K562 (cell line): ENCODE data around the gene ESRRB. TPM values are rescaled to one million over a fixed set of nuclear protein-coding genes. Genes with fewer than 3 reads are reported as not detected.

Experiments
- ATAC-seq: fragments of 200-7000 bp; cut with Tn5 transposase; 3 replicates; pipeline ENCODE4 v1.9.1; 2020; ENCODE audit warnings: moderate library complexity
- BruUV-seq: library from RNA; stranded (reverse); fragments of 400-500 nt; replicated peaks from 2 replicates; lab custom pipeline; 2021; lab: Mats Ljungman, UMichigan
- CTCF ChIA-PET: fragments of 300-600 bp; formaldehyde crosslinking; extraction: SDS; loops from one replicate; lab custom pipeline; 2021; ENCODE audit warnings: low intra/inter-chr PET ratio; lab: Yijun Ruan, JAX
- POLR2A ChIA-PET: fragments of 300-600, 350-650 bp; sonication (Branson Sonifier 250); formaldehyde crosslinking; extraction: SDS; loops from one replicate; lab custom pipeline; 2021; ENCODE audit warnings: antibody characterized with exemption, inconsistent platforms; lab: Yijun Ruan, JAX
- DNase-seq, 4 experiments: peaks; one replicate each; pipeline versions ENCODE4 v3.0.0 to v3.0.0-alpha.2; 2011 to 2018; ENCODE audit warnings: low spot score in 3 of 4, mixed read lengths in 3 of 4; ENCODE audit errors: extremely low read depth in 1 of 4
- FAIRE-seq: peaks from 2 replicates; lab custom pipeline; 2011; peaks lifted over from hg19 to GRCh38; lab: Jason Lieb, UNC
- H2AFZ ChIP-seq: 2 replicates; pipeline ENCODE4 v1.6.0; 2011; ENCODE audit warnings: low read depth, low read length, control low read depth, inconsistent platforms
- H3K27ac ChIP-seq: fragments of 200-600 bp; 3 replicates; pipeline ENCODE4 v1.8.0; 2011; ENCODE audit warnings: low read depth, mild to moderate bottlenecking, control low read depth, inconsistent platforms, low read length, moderate library complexity, mixed read lengths; ENCODE audit errors: extremely low read depth
- H3K27me3 ChIP-seq, 2 experiments: fragments of 300-600 bp in 1 of 2; 2 replicates in 1 of 2; 3 replicates in 1 of 2; pipeline versions ENCODE4 v1.6.0 to v1.8.0; 2011; ENCODE audit warnings: inconsistent platforms in 2 of 2, low read length in 2 of 2, mild to moderate bottlenecking in 1 of 2, mixed read lengths in 1 of 2, moderate library complexity in 1 of 2; ENCODE audit not compliant: control insufficient read depth in 2 of 2, insufficient read depth in 2 of 2
- H3K36me3 ChIP-seq: fragments of 300-600 bp; 3 replicates; pipeline ENCODE4 v1.8.0; 2011; ENCODE audit warnings: mild to moderate bottlenecking, low read length, inconsistent platforms; ENCODE audit not compliant: control insufficient read depth, insufficient read depth
- H3K4me1 ChIP-seq, 2 experiments: fragments of 200-600 bp in 1 of 2; replicated peaks in 1 of 2; 2 replicates in 1 of 2; 3 replicates in 1 of 2; pipeline versions ENCODE4 v1.5.1 to v1.8.0; 2011; ENCODE audit warnings: inconsistent platforms in 2 of 2, low read length in 2 of 2, mild to moderate bottlenecking in 1 of 2, mixed read lengths in 1 of 2, moderate library complexity in 1 of 2; ENCODE audit not compliant: control insufficient read depth in 2 of 2, insufficient read depth in 2 of 2
- H3K4me2 ChIP-seq: 2 replicates; pipeline ENCODE4 v1.6.1; 2011; ENCODE audit warnings: low read length, control low read depth, inconsistent platforms, mixed read lengths; ENCODE audit not compliant: insufficient read depth
- H3K4me3 ChIP-seq: fragments of 200-600 bp; sonication (generic), shearing (Covaris generic); 2 replicates; pipeline ENCODE4 v1.5.1; 2016; ENCODE audit warnings: control low read depth, inconsistent platforms
- H3K79me2 ChIP-seq: fragments of 200-600 bp; 3 replicates; pipeline ENCODE4 v1.8.0; 2011; ENCODE audit warnings: low read length, inconsistent platforms; ENCODE audit not compliant: control insufficient read depth, insufficient read depth
- H3K9ac ChIP-seq, 2 experiments: 2 replicates each; pipeline versions ENCODE4 v1.6.0 to v1.6.1; 2011; ENCODE audit warnings: low read depth in 2 of 2, low read length in 2 of 2, control low read depth in 1 of 2, inconsistent platforms in 1 of 2, mild to moderate bottlenecking in 1 of 2, mixed read lengths in 1 of 2; ENCODE audit not compliant: insufficient read depth in 1 of 2
- H3K9me1 ChIP-seq: one replicate; pipeline ENCODE4 v1.6.0; 2011; ENCODE audit warnings: inconsistent platforms, mild to moderate bottlenecking, low read length, moderate library complexity; ENCODE audit not compliant: control insufficient read depth, insufficient read depth
- H3K9me3 ChIP-seq: replicated peaks from 2 replicates; pipeline ENCODE4 v1.5.1; 2011; ENCODE audit warnings: low read depth, low read length, inconsistent platforms; ENCODE audit not compliant: control insufficient read depth, insufficient read depth
- H4K20me1 ChIP-seq: replicated peaks from 2 replicates; pipeline ENCODE4 v1.6.1; 2011; ENCODE audit warnings: low read length, inconsistent platforms, mixed read lengths; ENCODE audit not compliant: control insufficient read depth, insufficient read depth
- CBX1 ChIP-seq: sonication (generic); IDR thresholded peaks from 2 replicates; pipeline ENCODE4 v1.6.1; 2016; ENCODE audit warnings: antibody characterized with exemption, low read depth, mild to moderate bottlenecking
- MEF2D ChIP-seq: conservative IDR thresholded peaks from 2 replicates; pipeline ENCODE4 v1.6.1; 2016; ENCODE audit warnings: low read depth, missing genetic modification characterization, missing compliant biosample characterization
- POLR3G ChIP-seq: IDR thresholded peaks from 2 replicates; pipeline ENCODE4 v1.6.1; 2011; ENCODE audit not compliant: insufficient read length, insufficient replicate concordance; ENCODE audit errors: extremely low read depth
- RFX7 ChIP-seq: fragments of 250-450 bp; sonication (Bioruptor Pico); IDR thresholded peaks from 2 replicates; pipeline ENCODE4 v1.5.1; 2021; ENCODE audit warnings: mild to moderate bottlenecking
- TAL1 ChIP-seq: fragments of 450-650 bp; IDR thresholded peaks from 2 replicates; pipeline ENCODE4 v1.6.1; 2016; ENCODE audit warnings: mild to moderate bottlenecking
- U2AF1 ChIP-seq: fragments of 200-400 bp; formaldehyde crosslinking; optimal IDR thresholded peaks from 2 replicates; pipeline ENCODE3; 2017; ENCODE audit warnings: mild to moderate bottlenecking, low read depth, low read length, moderate library complexity
- ZNF507 ChIP-seq: conservative IDR thresholded peaks from 2 replicates; pipeline ENCODE4 v1.6.1; 2017; ENCODE audit warnings: missing genetic modification characterization, missing compliant biosample characterization
- ZNF584 ChIP-seq: fragments of 200-800 bp; sonication (Bioruptor generic); IDR thresholded peaks from 2 replicates; pipeline ENCODE4 v1.6.1; 2016; ENCODE audit warnings: low read depth, mild to moderate bottlenecking, missing genetic modification characterization, missing compliant biosample characterization
- ZSCAN32 ChIP-seq: fragments of 450-650 bp; formaldehyde crosslinking; IDR thresholded peaks from 2 replicates; pipeline ENCODE4 v1.4.0; 2020; ENCODE audit warnings: mild to moderate bottlenecking, moderate library complexity
- WGBS: fragments of 100-300 bp; shearing (Covaris generic); methylation state at CpG from one replicate; pipeline ENCODE4 v1.1.6; 2016; ENCODE audit warnings: low coverage, mixed read lengths; ENCODE audit not compliant: insufficient coverage; ENCODE audit errors: missing lambda C conversion rate; 5-methylcytosine and 5-hydroxymethylcytosine counted together
- in situ Hi-C: fragments of 300-500 bp; cut with MboI; formaldehyde crosslinking; loops from 4 replicates; pipeline ENCODE4 v1.15.0; 2018; ENCODE audit warnings: inconsistent platforms, mixed read lengths
- intact Hi-C: fragments of 100-400 bp; cut with micrococcal nuclease; formaldehyde crosslinking; loops from 2 replicates; pipeline ENCODE4 v1.14.2; 2022
- polyA plus RNA-seq, 8 experiments: library from polyadenylated mRNA; depleted of rRNA in 4 of 8; stranded (reverse) in 5 of 8; unstranded in 3 of 8; fragments of >200 nt; fragmentation: Nextera tagmentation in 2 of 8; fragmentation: Illumina TruSeq in 1 of 8; extraction: Ambion mirVana in 2 of 8; extraction: Trizol in 1 of 8; gene quantifications; 2 replicates each; pipeline versions ENCODE4 v1.2.1 to v1.2.3, GENCODE V29; 2011 to 2014; ENCODE audit warnings: inconsistent platforms in 1 of 8, missing spikeins in 1 of 8
- total RNA-seq, 7 experiments: library from RNA; depleted of rRNA in 6 of 7; stranded (reverse); fragments of >200 nt in 6 of 7; fragmentation: Illumina TruSeq in 2 of 7; extraction: Trizol in 2 of 7; gene quantifications; 2 replicates each; pipeline versions ENCODE4 v1.2.1 to v1.2.3, GENCODE V29; 2011 to 2021; ENCODE audit warnings: low replicate concordance in 1 of 7
- TF ChIP-seq, protein P1 (sequence below): fragments of 200-800 bp; sonication (Bioruptor generic); IDR thresholded peaks from 2 replicates; pipeline ENCODE4 v1.6.1; 2016; ENCODE audit warnings: missing genetic modification characterization, missing compliant biosample characterization

ESRRB gene
- total and polyA plus RNA-seq, 9 of the 15 experiments (the other 6 are each of a cell fraction or from before 2014, with no cell fraction given), result 3.2 to 24.7 (median 14.5) TPM

DNA sequence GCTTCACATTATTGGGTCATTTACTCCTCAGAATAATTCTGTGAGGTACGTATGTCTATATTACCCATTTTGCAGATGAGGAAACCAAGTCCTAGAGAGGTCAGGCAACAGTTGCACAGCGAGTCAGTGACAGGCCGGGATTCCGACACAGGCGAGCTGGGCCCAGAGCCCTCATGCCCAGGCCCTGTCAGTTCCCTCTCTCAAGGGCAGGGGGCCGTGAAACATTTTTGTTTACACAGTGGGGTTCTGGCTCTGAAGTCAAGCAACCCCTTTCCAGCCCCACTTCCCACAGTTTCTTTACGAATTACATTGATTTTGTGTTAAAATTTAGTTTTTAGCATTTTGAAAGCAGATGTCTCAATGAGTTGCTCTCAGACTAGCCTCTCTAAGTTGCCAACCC lies 46.7 kb downstream of the ESRRB start:
- in situ Hi-C loops, result no loop called here
- 79% methylated on average over 7 of the region's 7 CpGs for WGBS
- no peak for FAIRE-seq

DNA sequence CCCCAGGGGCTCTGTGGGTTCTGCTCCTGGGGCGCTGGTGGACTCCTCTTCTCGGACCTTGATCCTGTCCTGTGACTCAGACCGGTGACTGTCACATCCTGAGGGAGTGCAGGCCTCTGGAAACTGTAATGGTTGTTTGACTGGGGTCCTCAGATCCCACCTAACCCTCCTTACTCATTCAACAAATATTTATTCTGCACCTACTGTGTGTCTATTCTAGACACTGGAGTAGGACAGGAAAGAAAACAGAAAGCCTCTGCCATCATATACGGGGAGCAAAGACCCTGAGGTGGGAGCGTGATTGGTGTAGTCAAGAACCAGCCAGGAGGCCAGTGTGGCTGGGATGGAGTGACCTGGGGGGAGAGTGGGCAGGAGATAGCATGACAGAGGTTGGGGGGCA lies 47.6 kb downstream of the ESRRB start:
- POLR2A ChIA-PET, result no interaction called here
- no peaks in the 10 kb centered on the region for H3K9me1 ChIP-seq
- in situ Hi-C loops, result no loop called here
- H2AFZ ChIP-seq, result no peak overlapping the region
- intact Hi-C loops, result no loop called here
- no peaks in the 10 kb centered on the region for H3K36me3 ChIP-seq
- DNase-seq (no peak), ATAC-seq (no peak), FAIRE-seq (no peak)
- H3K9me3 ChIP-seq, result no peaks in the 10 kb centered on the region
- H4K20me1 ChIP-seq, result no peaks in the 10 kb centered on the region
- H3K9ac ChIP-seq, result no peak overlapping the region
- no peaks in the 10 kb centered on the region for H3K79me2 ChIP-seq
- H3K4me1 ChIP-seq, result no peaks in the 10 kb centered on the region
- BruUV-seq, result no TSS peak
- WGBS, result 71% methylated on average over 5 of the region's 5 CpGs
- H3K27me3 ChIP-seq, result no peaks in the 10 kb centered on the region
- CTCF ChIA-PET, result no interaction called here
- TF ChIP-seq, protein P1, sequence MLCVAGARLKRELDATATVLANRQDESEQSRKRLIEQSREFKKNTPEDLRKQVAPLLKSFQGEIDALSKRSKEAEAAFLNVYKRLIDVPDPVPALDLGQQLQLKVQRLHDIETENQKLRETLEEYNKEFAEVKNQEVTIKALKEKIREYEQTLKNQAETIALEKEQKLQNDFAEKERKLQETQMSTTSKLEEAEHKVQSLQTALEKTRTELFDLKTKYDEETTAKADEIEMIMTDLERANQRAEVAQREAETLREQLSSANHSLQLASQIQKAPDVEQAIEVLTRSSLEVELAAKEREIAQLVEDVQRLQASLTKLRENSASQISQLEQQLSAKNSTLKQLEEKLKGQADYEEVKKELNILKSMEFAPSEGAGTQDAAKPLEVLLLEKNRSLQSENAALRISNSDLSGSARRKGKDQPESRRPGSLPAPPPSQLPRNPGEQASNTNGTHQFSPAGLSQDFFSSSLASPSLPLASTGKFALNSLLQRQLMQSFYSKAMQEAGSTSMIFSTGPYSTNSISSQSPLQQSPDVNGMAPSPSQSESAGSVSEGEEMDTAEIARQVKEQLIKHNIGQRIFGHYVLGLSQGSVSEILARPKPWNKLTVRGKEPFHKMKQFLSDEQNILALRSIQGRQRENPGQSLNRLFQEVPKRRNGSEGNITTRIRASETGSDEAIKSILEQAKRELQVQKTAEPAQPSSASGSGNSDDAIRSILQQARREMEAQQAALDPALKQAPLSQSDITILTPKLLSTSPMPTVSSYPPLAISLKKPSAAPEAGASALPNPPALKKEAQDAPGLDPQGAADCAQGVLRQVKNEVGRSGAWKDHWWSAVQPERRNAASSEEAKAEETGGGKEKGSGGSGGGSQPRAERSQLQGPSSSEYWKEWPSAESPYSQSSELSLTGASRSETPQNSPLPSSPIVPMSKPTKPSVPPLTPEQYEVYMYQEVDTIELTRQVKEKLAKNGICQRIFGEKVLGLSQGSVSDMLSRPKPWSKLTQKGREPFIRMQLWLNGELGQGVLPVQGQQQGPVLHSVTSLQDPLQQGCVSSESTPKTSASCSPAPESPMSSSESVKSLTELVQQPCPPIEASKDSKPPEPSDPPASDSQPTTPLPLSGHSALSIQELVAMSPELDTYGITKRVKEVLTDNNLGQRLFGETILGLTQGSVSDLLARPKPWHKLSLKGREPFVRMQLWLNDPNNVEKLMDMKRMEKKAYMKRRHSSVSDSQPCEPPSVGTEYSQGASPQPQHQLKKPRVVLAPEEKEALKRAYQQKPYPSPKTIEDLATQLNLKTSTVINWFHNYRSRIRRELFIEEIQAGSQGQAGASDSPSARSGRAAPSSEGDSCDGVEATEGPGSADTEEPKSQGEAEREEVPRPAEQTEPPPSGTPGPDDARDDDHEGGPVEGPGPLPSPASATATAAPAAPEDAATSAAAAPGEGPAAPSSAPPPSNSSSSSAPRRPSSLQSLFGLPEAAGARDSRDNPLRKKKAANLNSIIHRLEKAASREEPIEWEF (CRISPR knock-in tag), result no peak
- TF ChIP-seq ZNF584 (CRISPR knock-in tag) (no peak), CBX1 (no peak), TAL1 (no peak), ZNF507 (tag) (no peak), ZSCAN32 (no peak), POLR3G (no peak)
- TF ChIP-seq, all 486 proteins: peak for 0
- H3K27ac ChIP-seq, result no peak overlapping the region
- H3K4me3 ChIP-seq, result no peak overlapping the region
- H3K4me2 ChIP-seq, result no peak overlapping the region

More for the DNA sequence above, 46.7 kb downstream of the ESRRB start:
- H3K4me3 ChIP-seq, result no peak overlapping the region
- intact Hi-C loops, result no loop called here
- DNase-seq (no peak), ATAC-seq (no peak)
- ChIA-PET POLR2A (no interaction called here), CTCF (no interaction called here)
- no peaks in the 10 kb centered on the region for H3K9me1 ChIP-seq
- H3K9ac ChIP-seq, result no peak overlapping the region
- no peak overlapping the region for H3K4me2 ChIP-seq
- H3K79me2 ChIP-seq, result no peaks in the 10 kb centered on the region
- H3K36me3 ChIP-seq, result no peaks in the 10 kb centered on the region
- no peaks in the 10 kb centered on the region for H4K20me1 ChIP-seq
- TF ChIP-seq RFX7 (CRISPR knock-in tag), result no peak
- no peak for TF ChIP-seq MEF2D
- no peak for TF ChIP-seq U2AF1
- H2AFZ ChIP-seq, result no peak overlapping the region
- no TSS peak for BruUV-seq
- no peaks in the 10 kb centered on the region for H3K27me3 ChIP-seq
- H3K9me3 ChIP-seq, result no peaks in the 10 kb centered on the region
- no peaks in the 10 kb centered on the region for H3K4me1 ChIP-seq
- no peak overlapping the region for H3K27ac ChIP-seq
